IMR-90 (cell line): ENCODE measurements around the gene RPS15. TPM values are rescaled to one million over a fixed set of nuclear protein-coding genes. Genes with fewer than 3 reads are reported as not detected.

Source experiments
- ATAC-seq: fragments of 200-7000 bp; cut with Tn5 transposase; 2 replicates; pipeline ENCODE4 v1.9.1; 2020; ENCODE audit warnings: low read depth, mild to moderate bottlenecking, moderate library complexity
- BruUV-seq: library from RNA; stranded (reverse); fragments of 400-500 nt; replicated peaks from 2 replicates; lab custom pipeline; 2021; lab: Mats Ljungman, UMichigan
- CTCF ChIA-PET: fragments of 300-600 bp; formaldehyde crosslinking; extraction: SDS; loops from one replicate; lab custom pipeline; 2021; ENCODE audit warnings: antibody characterized with exemption; lab: Yijun Ruan, JAX
- POLR2A ChIA-PET: fragments of 300-600 bp; sonication (Branson Sonifier 250); formaldehyde crosslinking; loops from one replicate; lab custom pipeline; 2022; ENCODE audit warnings: antibody characterized with exemption; ENCODE audit not compliant: unreplicated experiment; lab: Charles Lee
- DNase-seq: peaks from one replicate; pipeline ENCODE4 v3.0.0; 2013
- H2AFZ ChIP-seq: replicated peaks from 2 replicates; pipeline ENCODE3; 2013; ENCODE audit warnings: low read length, mild to moderate bottlenecking; ENCODE audit not compliant: poor library complexity
- H2AK5ac ChIP-seq: 2 replicates; pipeline ENCODE4 v1.6.1; 2013; ENCODE audit warnings: low read depth, low read length, inconsistent platforms
- H2AK9ac ChIP-seq: replicated peaks from 2 replicates; pipeline ENCODE3; 2013; ENCODE audit warnings: mild to moderate bottlenecking, low read depth, low read length, moderate library complexity; ENCODE audit not compliant: poor library complexity
- H2BK120ac ChIP-seq: 2 replicates; pipeline ENCODE4 v1.6.1; 2013; ENCODE audit warnings: low read depth, low read length, inconsistent platforms
- H2BK15ac ChIP-seq: 3 replicates; pipeline ENCODE4 v1.6.1; 2013; ENCODE audit warnings: low read depth, low read length, inconsistent platforms
- H2BK20ac ChIP-seq: 2 replicates; pipeline ENCODE4 v1.6.1; 2013; ENCODE audit warnings: low read depth, mild to moderate bottlenecking, inconsistent platforms, low read length, moderate library complexity
- H2BK5ac ChIP-seq: 2 replicates; pipeline ENCODE4 v1.6.1; 2013; ENCODE audit warnings: mild to moderate bottlenecking, low read depth, low read length, inconsistent platforms; ENCODE audit not compliant: poor library complexity, severe bottlenecking
- H3K14ac ChIP-seq: replicated peaks from 2 replicates; pipeline ENCODE4 v1.6.1; 2013; ENCODE audit warnings: low read depth, low read length, inconsistent platforms
- H3K18ac ChIP-seq: 2 replicates; pipeline ENCODE4 v1.6.1; 2013; ENCODE audit warnings: low read depth, low read length, control low read depth
- H3K23ac ChIP-seq: 2 replicates; pipeline ENCODE4 v1.6.1; 2013; ENCODE audit warnings: low read depth, low read length, inconsistent platforms
- H3K27ac ChIP-seq: 2 replicates; pipeline ENCODE4 v1.5.1; 2013; ENCODE audit warnings: mild to moderate bottlenecking, control low read depth, low read length; ENCODE audit not compliant: insufficient read depth
- H3K27me3 ChIP-seq: 2 replicates; pipeline ENCODE4 v1.6.1; 2013; ENCODE audit warnings: low read length; ENCODE audit not compliant: control insufficient read depth, insufficient read depth
- H3K36me3 ChIP-seq: 2 replicates; pipeline ENCODE4 v1.6.1; 2013; ENCODE audit warnings: low read length, mixed read lengths; ENCODE audit not compliant: control insufficient read depth, insufficient read depth
- H3K4ac ChIP-seq: 2 replicates; pipeline ENCODE4 v1.6.1; 2013; ENCODE audit warnings: low read depth, low read length, inconsistent platforms
- H3K4me1 ChIP-seq: 2 replicates; pipeline ENCODE4 v1.6.1; 2013; ENCODE audit warnings: low read length, mixed read lengths; ENCODE audit not compliant: control insufficient read depth, insufficient read depth
- H3K4me2 ChIP-seq: 2 replicates; pipeline ENCODE4 v1.6.1; 2013; ENCODE audit warnings: low read depth, mild to moderate bottlenecking, control low read depth, low read length, moderate library complexity
- H3K4me3 ChIP-seq: 2 replicates; pipeline ENCODE4 v1.5.1; 2013; ENCODE audit warnings: low read depth, mild to moderate bottlenecking, control low read depth, low read length, moderate library complexity; ENCODE audit not compliant: insufficient read depth
- H3K56ac ChIP-seq: 2 replicates; pipeline ENCODE4 v1.6.1; 2013; ENCODE audit warnings: low read length, inconsistent platforms; ENCODE audit not compliant: insufficient read depth; ENCODE audit errors: extremely low read depth
- H3K79me1 ChIP-seq, 2 experiments: 2 replicates each; pipeline ENCODE4 v1.6.1; 2013; ENCODE audit warnings: low read length in 2 of 2, inconsistent platforms in 1 of 2, low read depth in 1 of 2
- H3K9ac ChIP-seq: 2 replicates; pipeline ENCODE4 v1.6.1; 2013; ENCODE audit warnings: low read depth, low read length, control low read depth
- H3K9me1 ChIP-seq: 2 replicates; pipeline ENCODE4 v1.6.1; 2013; ENCODE audit warnings: low read length, inconsistent platforms; ENCODE audit not compliant: insufficient read depth
- H3K9me3 ChIP-seq: 2 replicates; pipeline ENCODE4 v1.6.1; 2013; ENCODE audit warnings: low read length; ENCODE audit not compliant: control insufficient read depth, insufficient read depth
- H4K20me1 ChIP-seq: 2 replicates; pipeline ENCODE4 v1.6.1; 2013; ENCODE audit warnings: low read length, inconsistent platforms; ENCODE audit not compliant: insufficient read depth
- H4K5ac ChIP-seq: 2 replicates; pipeline ENCODE4 v1.6.1; 2013; ENCODE audit warnings: mild to moderate bottlenecking, low read depth, low read length, control low read depth
- H4K8ac ChIP-seq, 2 experiments: 2 replicates each; pipeline ENCODE4 v1.6.1; 2013; ENCODE audit warnings: low read depth in 2 of 2, low read length in 2 of 2, control low read depth in 1 of 2, inconsistent platforms in 1 of 2
- H4K91ac ChIP-seq: 2 replicates; pipeline ENCODE4 v1.6.1; 2013; ENCODE audit warnings: low read depth, low read length, inconsistent platforms; ENCODE audit not compliant: insufficient read depth
- CTCF ChIP-seq: conservative IDR thresholded peaks from 2 replicates; pipeline ENCODE4 v1.5.1; 2012; ENCODE audit warnings: mild to moderate bottlenecking, low read depth, low read length, improper control_type of control experiment
- RAD21 ChIP-seq: IDR thresholded peaks from 2 replicates; pipeline ENCODE4 v1.6.1; 2012; ENCODE audit warnings: low read length, improper control_type of control experiment
- WGBS, 2 experiments: methylation state at CpG; one replicate each; pipeline versions ENCODE4 v1.1.5 to v1.1.7; 2013; ENCODE audit warnings: missing lambda C conversion rate in 2 of 2; ENCODE audit not compliant: insufficient read length in 1 of 2; ENCODE audit errors: extremely low coverage in 2 of 2; 5-methylcytosine and 5-hydroxymethylcytosine counted together
- dilution Hi-C: fragments of 300-500 bp; cut with HindIII; formaldehyde crosslinking; loops from one replicate; pipeline ENCODE4 v1.14.3; 2018; ENCODE audit warnings: low sequenced_read_pairs; ENCODE audit not compliant: unreplicated experiment
- in situ Hi-C: fragments of 300-500 bp; cut with MboI; formaldehyde crosslinking; loops from 3 replicates; pipeline ENCODE4 v1.14.3; 2019; ENCODE audit warnings: low sequenced_read_pairs, inconsistent platforms, mixed read lengths
- intact Hi-C: fragments of 100-400 bp; cut with micrococcal nuclease; formaldehyde crosslinking; loops from 2 replicates; pipeline ENCODE4 v1.10.0; 2022
- polyA plus RNA-seq, 3 experiments: library from polyadenylated mRNA; depleted of rRNA; stranded (reverse); fragments of >200 nt; gene quantifications; 2 replicates each; pipeline ENCODE4 v1.2.3, GENCODE V29; 2012; ENCODE audit warnings: low replicate concordance in 1 of 3
- total RNA-seq: library from RNA; depleted of rRNA; stranded (reverse); fragments of >200 nt; gene quantifications from 2 replicates; pipeline ENCODE4 v1.2.3, GENCODE V29; 2012
- TF ChIP-seq, protein P1 (sequence below): fragments of 150-350 bp; IDR thresholded peaks from 2 replicates; pipeline ENCODE4 v1.6.1; 2017; ENCODE audit warnings: mild to moderate bottlenecking, antibody characterized with exemption, low read length, low read depth

RPS15 gene
- total and polyA plus RNA-seq, 2 of the 4 experiments (the other 2 are of a cell fraction), result 1,179 to 1,855 TPM

GRCh38 chr19:1483979-1484428, 45.8 kb downstream of the RPS15 start (continued):
- TF ChIP-seq CTCF (no peak), RAD21 (no peak)

- no peak overlapping the region for H2AK9ac ChIP-seq
- dilution Hi-C loops (no loop called here), in situ Hi-C loops (no loop called here), intact Hi-C loops (no loop called here)
- no peak overlapping the region for H3K14ac ChIP-seq
- ChIA-PET CTCF (no interaction called here), POLR2A (interaction anchor here (0.6 kb wide), 1 partner anchor 253 kb away, joined by 3 read pairs; no protein-coding TSS in a partner anchor)
- peaks cover 5% of the 10 kb centered on the region; the same call in 1 of the 2 replicates for H3K27me3 ChIP-seq
- H2BK20ac ChIP-seq, result no peak overlapping the region
- no peak overlapping the region for H3K23ac ChIP-seq
- H4K5ac ChIP-seq, result no peak overlapping the region
- DNase-seq, result no peak
- H4K91ac ChIP-seq, result no peak overlapping the region
- H3K4ac ChIP-seq, result no peak overlapping the region
- WGBS, 2 experiments, result 90% methylated on average over 36 of the region's 56 CpGs; no CpG with 5 or more reads in 1 of the 2 experiments
- no peaks in the 10 kb centered on the region for H3K9me1 ChIP-seq
- no peak overlapping the region for H2BK120ac ChIP-seq
- no peaks in the 10 kb centered on the region for H3K79me1 ChIP-seq
- H3K4me1 ChIP-seq, result peaks cover 9% of the 10 kb centered on the region
- H3K9ac ChIP-seq, result no peak overlapping the region
- TF ChIP-seq, protein P1, sequence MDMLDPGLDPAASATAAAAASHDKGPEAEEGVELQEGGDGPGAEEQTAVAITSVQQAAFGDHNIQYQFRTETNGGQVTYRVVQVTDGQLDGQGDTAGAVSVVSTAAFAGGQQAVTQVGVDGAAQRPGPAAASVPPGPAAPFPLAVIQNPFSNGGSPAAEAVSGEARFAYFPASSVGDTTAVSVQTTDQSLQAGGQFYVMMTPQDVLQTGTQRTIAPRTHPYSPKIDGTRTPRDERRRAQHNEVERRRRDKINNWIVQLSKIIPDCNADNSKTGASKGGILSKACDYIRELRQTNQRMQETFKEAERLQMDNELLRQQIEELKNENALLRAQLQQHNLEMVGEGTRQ, result no peak
- TF ChIP-seq CTCF (no peak), RAD21 (no peak)
- H3K18ac ChIP-seq, result no peak overlapping the region
- no peak overlapping the region for H2BK15ac ChIP-seq
- peaks cover 3% of the 10 kb centered on the region; the same call in 1 of the 2 replicates for H4K20me1 ChIP-seq
- H3K9me3 ChIP-seq, result no peaks in the 10 kb centered on the region
- ATAC-seq, result no peak
- no peaks in the 10 kb centered on the region for H3K36me3 ChIP-seq
- no peak overlapping the region for H3K56ac ChIP-seq
- H3K4me3 ChIP-seq, result no peak overlapping the region
- no peak overlapping the region for H2BK5ac ChIP-seq
- no peak overlapping the region for H2AK5ac ChIP-seq
- H3K27ac ChIP-seq, result no peak overlapping the region
- H4K8ac ChIP-seq, result no peak overlapping the region
- BruUV-seq, result no TSS peak
- H2AFZ ChIP-seq, result no peak overlapping the region
- no peak overlapping the region for H3K4me2 ChIP-seq
Observed at GRCh38 chr19:1486720-1487575, 48.8 kb downstream of the RPS15 start.
